Measurements from ENCODE around the gene IPO9. TPM values are rescaled to one million over a fixed set of nuclear protein-coding genes. Genes with fewer than 3 reads are reported as not detected.
"Not testable (repeated sequence)": the region's sequence is repeated elsewhere in the genome, so short reads cannot be mapped to it uniquely, and the experiment has no call there.

IPO9 gene
- total RNA-seq, 4 donors from 2014 or later = 10.1 to 17.2 (median 12.3) TPM

DNA sequence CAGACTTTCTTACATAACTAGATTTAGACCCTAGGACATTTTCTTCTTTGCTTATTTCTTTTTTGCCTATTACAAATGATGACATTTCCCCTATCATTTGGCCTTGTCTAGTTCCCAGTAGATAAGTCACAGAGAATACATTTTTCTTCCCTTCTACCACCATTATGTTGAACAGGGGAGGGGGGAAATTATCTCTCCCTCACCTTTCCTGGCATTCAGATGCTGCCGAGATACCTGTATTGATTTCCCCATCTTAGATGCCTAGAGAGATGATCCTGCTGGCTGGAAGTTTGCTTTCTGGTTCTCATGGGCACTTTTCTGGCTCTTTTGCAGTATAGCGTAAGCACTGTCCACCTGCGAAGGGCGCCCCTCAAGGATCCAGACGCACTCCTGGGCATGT lies 5.7 kb downstream of the IPO9 start:
- DNase-seq = no peak
- TF ChIP-seq, protein P1, sequence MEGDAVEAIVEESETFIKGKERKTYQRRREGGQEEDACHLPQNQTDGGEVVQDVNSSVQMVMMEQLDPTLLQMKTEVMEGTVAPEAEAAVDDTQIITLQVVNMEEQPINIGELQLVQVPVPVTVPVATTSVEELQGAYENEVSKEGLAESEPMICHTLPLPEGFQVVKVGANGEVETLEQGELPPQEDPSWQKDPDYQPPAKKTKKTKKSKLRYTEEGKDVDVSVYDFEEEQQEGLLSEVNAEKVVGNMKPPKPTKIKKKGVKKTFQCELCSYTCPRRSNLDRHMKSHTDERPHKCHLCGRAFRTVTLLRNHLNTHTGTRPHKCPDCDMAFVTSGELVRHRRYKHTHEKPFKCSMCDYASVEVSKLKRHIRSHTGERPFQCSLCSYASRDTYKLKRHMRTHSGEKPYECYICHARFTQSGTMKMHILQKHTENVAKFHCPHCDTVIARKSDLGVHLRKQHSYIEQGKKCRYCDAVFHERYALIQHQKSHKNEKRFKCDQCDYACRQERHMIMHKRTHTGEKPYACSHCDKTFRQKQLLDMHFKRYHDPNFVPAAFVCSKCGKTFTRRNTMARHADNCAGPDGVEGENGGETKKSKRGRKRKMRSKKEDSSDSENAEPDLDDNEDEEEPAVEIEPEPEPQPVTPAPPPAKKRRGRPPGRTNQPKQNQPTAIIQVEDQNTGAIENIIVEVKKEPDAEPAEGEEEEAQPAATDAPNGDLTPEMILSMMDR (IDR thresholded peaks at IDR 0.05) = no peak
- no peak for TF ChIP-seq POLR2A (IDR thresholded peaks at IDR 0.05)
- peaks cover 6 to 52% (median 14%) of the 10 kb centered on the region in 3 donors for H3K4me1 ChIP-seq
- no peaks in the 10 kb centered on the region for H3K9me3 ChIP-seq
- H3K27me3 ChIP-seq = no peaks in the 10 kb centered on the region
- 78 to 100% methylated on average over 1 to 2 of the region's 5 CpGs for WGBS, 2 donors
- H3K27ac ChIP-seq = no peak overlapping the region
- no peak overlapping the region for H3K4me3 ChIP-seq
- intact Hi-C loops (cut with DNase I) = no loop called here
- peaks cover 0 to 10% (median 0%) of the 10 kb centered on the region in 3 donors for H3K36me3 ChIP-seq

DNA sequence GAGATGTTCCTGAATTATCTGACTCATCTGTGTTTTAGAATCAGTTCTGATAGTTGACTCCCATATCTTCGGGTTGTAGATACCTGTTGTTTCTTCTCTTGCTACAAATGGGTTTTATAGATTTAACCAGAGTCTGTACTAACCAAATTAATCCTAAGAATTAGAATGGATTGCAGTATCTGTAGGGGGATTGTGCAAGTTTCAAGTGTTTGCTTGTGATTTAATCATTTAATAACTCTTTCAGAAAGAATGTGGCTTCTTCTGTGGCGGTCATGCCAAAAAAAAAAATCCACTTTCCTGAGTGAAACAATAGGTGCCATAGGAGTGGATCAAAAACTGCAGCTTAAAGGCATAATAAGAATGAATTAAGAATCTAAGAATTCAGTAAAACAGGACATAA lies 9.4 kb downstream of the IPO9 start:
- WGBS, 2 donors = 62 to 65% methylated on average over 2 of the region's 2 CpGs
- Histone ChIP-seq H3K27me3 (no peaks in the 10 kb centered on the region), H3K4me1 (peaks cover 0 to 19% (median 0%) of the 10 kb centered on the region in 3 donors), H3K27ac (no peak overlapping the region), H3K4me3 (no peak overlapping the region), H3K36me3 (peaks cover 0 to 17% (median 0%) of the 10 kb centered on the region in 3 donors), H3K9me3 (no peaks in the 10 kb centered on the region)
- TF ChIP-seq, protein P1 (IDR thresholded peaks at IDR 0.05) = no peak
- no peak for TF ChIP-seq POLR2A (IDR thresholded peaks at IDR 0.05)
- DNase-seq = no peak
- intact Hi-C loops (cut with DNase I) = no loop called here

DNA sequence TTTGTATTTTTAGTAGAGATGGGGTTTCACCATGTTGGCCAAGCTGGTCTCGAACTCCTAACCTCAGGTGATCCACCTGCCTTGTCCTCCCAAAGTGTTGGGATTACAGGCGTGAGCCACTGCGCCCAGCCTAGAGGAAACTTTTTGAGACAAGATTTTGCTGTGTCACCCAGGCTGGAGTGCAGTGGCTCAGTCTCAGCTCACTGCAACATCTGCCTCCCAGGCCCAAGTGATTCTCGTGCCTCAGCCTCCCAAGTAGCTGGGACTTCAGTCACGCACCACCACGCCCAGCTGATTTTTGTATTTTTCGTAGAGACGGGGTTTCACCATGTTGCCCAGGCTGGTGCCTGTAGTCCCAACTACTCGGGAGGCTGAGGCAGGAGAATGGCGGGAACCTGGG lies 10.1 kb downstream of the IPO9 start:
- DNase-seq; intact Hi-C loops (cut with DNase I); H3K4me3 ChIP-seq; H3K27me3 ChIP-seq; H3K27ac ChIP-seq; H3K9me3 ChIP-seq: not testable (repeated sequence)
- H3K36me3 ChIP-seq = peaks cover 0 to 17% (median 0%) of the 10 kb centered on the region in 3 donors
- peaks cover 0 to 11% (median 0%) of the 10 kb centered on the region in 3 donors for H3K4me1 ChIP-seq
- WGBS, 2 donors = 97 to 100% methylated on average over 3 to 6 of the region's 10 CpGs

DNA sequence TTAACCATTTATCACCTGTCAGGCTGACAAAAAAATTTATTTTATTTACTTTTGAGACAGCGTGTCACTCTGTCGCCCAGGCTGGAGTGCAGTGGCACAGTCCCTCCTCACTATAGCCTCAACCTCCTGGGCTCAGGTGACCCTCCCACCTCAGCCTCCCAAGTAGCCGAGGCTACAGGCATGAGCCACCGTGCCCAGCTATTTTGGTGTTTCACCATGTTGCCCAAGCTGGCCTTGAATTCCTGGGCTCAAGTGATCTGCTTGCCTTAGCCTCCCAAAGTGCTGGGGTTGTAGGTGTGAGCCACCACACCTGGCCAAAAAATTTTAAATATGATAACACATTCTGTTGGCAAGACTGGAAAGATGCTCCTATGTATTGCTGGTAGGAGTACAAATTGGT lies 11.1 kb downstream of the IPO9 start:
- Histone ChIP-seq H3K4me1 (peaks cover 0 to 4% (median 0%) of the 10 kb centered on the region in 3 donors), H3K27ac (no peak overlapping the region), H3K27me3 (no peaks in the 10 kb centered on the region), H3K4me3 (no peak overlapping the region), H3K9me3 (no peaks in the 10 kb centered on the region), H3K36me3 (peaks cover 0 to 12% (median 0%) of the 10 kb centered on the region in 3 donors)
- 90 to 99% methylated on average over 4 of the region's 4 CpGs for WGBS, 2 donors
- no peak for DNase-seq
- intact Hi-C loops (cut with DNase I) = no loop called here
- no peak for TF ChIP-seq POLR2A (IDR thresholded peaks at IDR 0.05)
- TF ChIP-seq, protein P1 (IDR thresholded peaks at IDR 0.05) = no peak

DNA sequence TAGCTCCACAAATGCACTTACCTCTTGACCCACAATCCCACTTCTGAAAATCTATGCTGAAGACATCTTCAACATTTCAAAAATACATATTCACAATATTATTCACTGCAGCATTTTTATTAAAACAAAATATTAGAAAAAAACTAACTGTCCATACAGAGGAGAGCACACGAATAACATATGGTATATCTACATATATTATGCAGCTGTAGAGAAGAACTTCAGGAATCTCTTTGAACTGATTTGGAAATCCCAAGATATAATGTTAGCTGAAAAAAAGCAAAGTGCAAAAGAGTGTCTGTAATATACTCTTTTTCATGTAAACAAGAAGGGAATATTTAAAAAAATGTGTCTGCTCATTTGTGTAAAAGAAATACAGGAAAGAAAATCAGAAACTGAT lies 11.5 kb downstream of the IPO9 start:
- H3K9me3 ChIP-seq = no peaks in the 10 kb centered on the region
- no peak overlapping the region for H3K27ac ChIP-seq
- WGBS, 2 donors = 86 to 96% methylated on average over 1 of the region's 1 CpG
- H3K4me1 ChIP-seq = peaks cover 0 to 4% (median 0%) of the 10 kb centered on the region in 3 donors
- no peak overlapping the region for H3K4me3 ChIP-seq
- DNase-seq = no peak
- peaks cover 0 to 12% (median 0%) of the 10 kb centered on the region in 3 donors for H3K36me3 ChIP-seq
- no peaks in the 10 kb centered on the region for H3K27me3 ChIP-seq
- TF ChIP-seq POLR2A (IDR thresholded peaks at IDR 0.05) = no peak
- TF ChIP-seq, protein P1 (IDR thresholded peaks at IDR 0.05) = no peak
- intact Hi-C loops (cut with DNase I) = no loop called here

All from esophagus squamous epithelium (tissue), 5 donors.